Neural crest cell (in vitro differentiated cells): Measurements from ENCODE around the gene KDF1. TPM values are rescaled to one million over a fixed set of nuclear protein-coding genes. Genes with fewer than 3 reads are reported as not detected.

ENCODE experiments used
- DNase-seq: peaks from one replicate; pipeline ENCODE4 v3.0.0; 2021; ENCODE audit warnings: low read depth, mixed read lengths, low spot score
- H3K27ac Mint-ChIP-seq: one replicate; pipeline ENCODE4 v1.8.0; 2021; ENCODE audit warnings: mild to moderate bottlenecking, mixed read lengths; ENCODE audit not compliant: unreplicated experiment
- H3K27me3 Mint-ChIP-seq: 2 replicates; pipeline ENCODE4 v1.8.0; 2021; ENCODE audit warnings: low read depth, mild to moderate bottlenecking, mixed read lengths
- H3K36me3 Mint-ChIP-seq: 2 replicates; pipeline ENCODE4 v1.8.0; 2021; ENCODE audit warnings: low read depth, mild to moderate bottlenecking, mixed read lengths
- H3K4me1 Mint-ChIP-seq: 2 replicates; pipeline ENCODE4 v1.8.0; 2021; ENCODE audit warnings: mixed read lengths
- H3K4me3 Mint-ChIP-seq: one replicate; pipeline ENCODE4 v1.8.0; 2021; ENCODE audit warnings: mild to moderate bottlenecking, mixed read lengths
- H3K9me3 Mint-ChIP-seq: 2 replicates; pipeline ENCODE4 v1.8.0; 2021; ENCODE audit warnings: mixed read lengths
- CTCF ChIP-seq: fragments of 200-600 bp; sonication (generic); conservative IDR thresholded peaks from 2 replicates; pipeline ENCODE4 v1.5.0; 2021; ENCODE audit warnings: antibody characterized with exemption, mild to moderate bottlenecking
- total RNA-seq: library from RNA; stranded (reverse); gene quantifications from 2 replicates; pipeline ENCODE4 v1.2.1, GENCODE V29; 2021

KDF1 gene
- total RNA-seq, 1 donor from 2014 or later = not detected

DNA sequence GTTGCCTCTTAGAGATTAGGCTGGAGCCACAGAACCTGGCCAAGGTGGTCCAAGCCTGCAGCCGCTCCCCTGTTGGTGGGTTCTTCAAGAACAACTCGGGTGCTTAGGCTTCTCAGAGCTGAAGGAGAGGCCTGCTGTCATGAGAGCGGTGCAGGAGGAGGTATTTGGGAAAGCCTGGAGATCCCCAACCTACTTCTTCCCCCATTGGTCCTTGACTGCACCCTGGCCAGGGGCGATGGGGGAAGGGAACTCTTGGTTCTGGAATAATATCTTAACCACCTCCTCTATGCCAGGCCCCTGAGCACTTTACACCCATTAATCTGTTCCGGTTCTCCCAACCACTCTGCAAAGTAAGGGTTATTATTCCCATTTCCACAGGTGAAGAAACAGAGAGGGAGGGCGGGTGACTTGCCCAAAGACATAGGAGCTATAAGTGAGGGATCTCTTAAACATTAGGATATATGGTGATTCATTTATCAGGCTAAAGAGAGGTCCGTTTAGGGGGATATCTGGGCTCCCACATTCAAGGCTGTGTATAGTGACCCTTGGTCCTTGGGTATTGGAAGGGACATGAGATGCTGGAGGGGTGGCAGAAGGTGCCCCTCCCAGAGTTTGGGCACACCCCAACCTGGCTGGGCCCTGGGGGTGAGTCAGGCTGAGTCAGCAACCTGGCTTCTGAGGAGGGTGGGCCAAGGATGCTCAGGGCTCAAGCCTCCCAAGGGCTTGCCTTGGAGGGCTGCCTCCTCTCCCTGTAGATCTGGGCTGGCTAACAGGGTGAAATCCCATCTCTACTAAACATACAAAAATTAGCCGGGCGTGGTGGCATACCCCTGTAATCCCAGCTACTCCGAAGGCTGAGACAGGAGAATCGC lies 38.4 kb upstream of the KDF1 start:
- no peak for TF ChIP-seq CTCF
- H3K36me3 Mint-ChIP-seq = no peaks in the 10 kb centered on the region
- DNase-seq = no peak
- H3K9me3 Mint-ChIP-seq = no peaks in the 10 kb centered on the region
- H3K4me1 Mint-ChIP-seq = peaks cover 66% of the 10 kb centered on the region
- H3K4me3 Mint-ChIP-seq = peak overlapping the region; percentile 61
- peak overlapping the region; percentile 87 for H3K27ac Mint-ChIP-seq
- H3K27me3 Mint-ChIP-seq = peaks cover 33% of the 10 kb centered on the region

GRCh38 chr1:26996665-26997064 lies 36.4 kb upstream of the KDF1 start:
- no peak overlapping the region for H3K27ac Mint-ChIP-seq
- H3K9me3 Mint-ChIP-seq = no peaks in the 10 kb centered on the region
- TF ChIP-seq CTCF = no peak
- no peaks in the 10 kb centered on the region for H3K36me3 Mint-ChIP-seq
- H3K4me3 Mint-ChIP-seq = peak overlapping the region; percentile 69
- no peak for DNase-seq
- H3K4me1 Mint-ChIP-seq = peaks cover 57% of the 10 kb centered on the region
- peaks cover 45% of the 10 kb centered on the region for H3K27me3 Mint-ChIP-seq

DNA sequence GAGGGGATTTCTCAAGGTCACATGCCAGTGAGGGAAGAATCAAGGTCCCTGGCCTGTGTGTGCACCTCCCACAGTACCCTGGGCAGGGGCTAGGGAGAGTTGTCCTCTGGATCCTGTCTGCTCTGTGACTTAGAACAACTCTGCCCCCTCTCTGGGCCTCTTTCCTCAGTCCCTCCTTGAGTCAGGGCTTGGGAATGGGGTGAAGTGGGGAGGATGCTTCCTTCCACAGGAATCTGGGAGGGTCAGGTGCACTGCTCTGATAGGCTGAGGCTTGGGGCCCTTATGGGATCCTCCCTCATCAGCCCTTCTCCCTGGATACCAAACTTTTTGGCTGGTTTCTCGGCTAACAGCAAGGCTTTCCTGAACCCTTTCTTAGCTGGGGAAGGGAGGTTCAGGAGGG lies 35.8 kb upstream of the KDF1 start:
- no peaks in the 10 kb centered on the region for H3K9me3 Mint-ChIP-seq
- no peak overlapping the region for H3K27ac Mint-ChIP-seq
- TF ChIP-seq CTCF = no peak
- peaks cover 57% of the 10 kb centered on the region for H3K4me1 Mint-ChIP-seq
- peak overlapping the region; percentile 92 for H3K4me3 Mint-ChIP-seq
- DNase-seq = no peak
- H3K36me3 Mint-ChIP-seq = no peaks in the 10 kb centered on the region
- H3K27me3 Mint-ChIP-seq = peaks cover 52% of the 10 kb centered on the region

- no peak for DNase-seq
- Mint-ChIP-seq H3K4me1 (peaks cover 47% of the 10 kb centered on the region), H3K27me3 (peaks cover 62% of the 10 kb centered on the region), H3K4me3 (peak overlapping the region; percentile 92), H3K9me3 (no peaks in the 10 kb centered on the region), H3K36me3 (no peaks in the 10 kb centered on the region), H3K27ac (peak overlapping the region; percentile 43)
- no peak for TF ChIP-seq CTCF
Observed at GRCh38 chr1:26994787-26995517, 34.7 kb upstream of the KDF1 start.

DNA sequence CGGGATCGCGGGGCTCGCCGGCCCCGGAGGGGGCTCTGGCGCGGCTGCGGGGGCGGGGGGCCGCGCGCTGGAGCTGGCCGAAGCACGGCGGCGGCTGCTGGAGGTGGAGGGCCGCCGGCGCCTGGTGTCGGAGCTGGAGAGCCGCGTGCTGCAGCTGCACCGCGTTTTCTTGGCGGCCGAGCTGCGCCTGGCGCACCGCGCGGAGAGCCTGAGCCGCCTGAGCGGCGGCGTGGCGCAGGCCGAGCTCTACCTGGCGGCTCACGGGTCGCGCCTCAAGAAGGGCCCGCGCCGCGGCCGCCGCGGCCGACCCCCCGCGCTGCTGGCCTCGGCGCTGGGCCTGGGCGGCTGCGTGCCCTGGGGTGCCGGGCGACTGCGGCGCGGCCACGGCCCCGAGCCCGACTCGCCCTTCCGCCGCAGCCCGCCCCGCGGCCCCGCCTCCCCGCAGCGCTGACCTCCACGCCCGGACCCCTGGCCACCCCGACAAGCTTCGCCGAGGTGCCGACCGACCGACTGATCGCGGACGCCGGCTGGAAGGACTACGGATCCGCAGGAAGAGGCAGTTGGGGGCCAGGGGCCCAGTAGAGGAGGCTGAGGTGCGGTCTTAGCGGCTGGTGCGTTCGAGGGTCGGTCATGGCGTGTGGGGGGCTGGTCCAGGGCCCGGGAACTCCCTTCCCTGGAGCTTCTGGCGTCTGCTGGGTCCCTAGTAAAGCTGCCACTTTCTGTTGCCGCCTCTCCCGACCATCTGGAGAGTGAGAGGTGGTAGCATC lies 33.9 kb upstream of the KDF1 start:
- H3K27ac Mint-ChIP-seq = peak overlapping the region; percentile 43

More for the DNA sequence above, 33.9 kb upstream of the KDF1 start:
- H3K36me3 Mint-ChIP-seq = no peaks in the 10 kb centered on the region
- no peak for DNase-seq
- no peaks in the 10 kb centered on the region for H3K9me3 Mint-ChIP-seq
- peaks cover 67% of the 10 kb centered on the region for H3K27me3 Mint-ChIP-seq
- H3K4me3 Mint-ChIP-seq = peak overlapping the region; percentile 92
- H3K4me1 Mint-ChIP-seq = peaks cover 39% of the 10 kb centered on the region
- no peak for TF ChIP-seq CTCF
